ENCODE measurements around the gene CAPZB.

The CAPZB gene

GRCh38 chr1:19496527-19496874 is 11.2 kb upstream of the CAPZB start:
- no peak for DNase-seq

- no peak for DNase-seq
Measured at GRCh38 chr1:19495799-19496526, 10.6 kb upstream of the CAPZB start.

- DNase-seq = no peak
Measured at GRCh38 chr1:19495000-19495656, 9.8 kb upstream of the CAPZB start.

GRCh38 chr1:19493547-19493946 is 8.2 kb upstream of the CAPZB start:
- DNase-seq = no peak

GRCh38 chr1:19489996-19490395 is 4.7 kb upstream of the CAPZB start:
- DNase-seq = no peak

GRCh38 chr1:19488136-19488535 is 2.8 kb upstream of the CAPZB start:
- no peak for DNase-seq

- no peak for DNase-seq
Measured at GRCh38 chr1:19484798-19485361, 459 bp downstream of the CAPZB start.

GRCh38 chr1:19484338-19484797 is 971 bp downstream of the CAPZB start:
- no peak for DNase-seq

- no peak for DNase-seq
Measured at GRCh38 chr1:19483691-19484090, 1.6 kb downstream of the CAPZB start.

- DNase-seq = peak in 1 of 2 donors; percentile 60
Measured at GRCh38 chr1:19483261-19483660, 2.1 kb downstream of the CAPZB start.

GRCh38 chr1:19481826-19482398 is 3.4 kb downstream of the CAPZB start:
- DNase-seq = no peak

- no peak for DNase-seq
Measured at GRCh38 chr1:19480282-19480681, 5.1 kb downstream of the CAPZB start.

GRCh38 chr1:19479351-19480120 is 5.8 kb downstream of the CAPZB start:
- no peak for DNase-seq

- no peak for DNase-seq
Measured at GRCh38 chr1:19478322-19478721, 7.0 kb downstream of the CAPZB start.

GRCh38 chr1:19477284-19478249 is 7.8 kb downstream of the CAPZB start:
- peak; percentile 49 to 64 for DNase-seq

- peak; percentile 65 to 78 for DNase-seq
Measured at GRCh38 chr1:19476450-19477190, 8.7 kb downstream of the CAPZB start.

- DNase-seq = no peak
Measured at GRCh38 chr1:19475296-19475695, 10.0 kb downstream of the CAPZB start.

- no peak for DNase-seq
Measured at GRCh38 chr1:19472174-19472573, 13.2 kb downstream of the CAPZB start.

- DNase-seq = no peak
Measured at GRCh38 chr1:19469004-19469403, 16.3 kb downstream of the CAPZB start.

- DNase-seq = peak; percentile 72 to 76
Measured at GRCh38 chr1:19468397-19468956, 16.9 kb downstream of the CAPZB start.

Data from CD4-positive, alpha-beta T cell treated with Interferon alpha-2 for 1 hour (primary cell).